Stimulated activated CD4-positive, alpha-beta T cell treated with anti-CD3 and anti-CD28 coated beads, Interleukin-4, amount 100 ng/mL, for 1 hour (primary cell): ENCODE data around the gene PRUNE1.

ENCODE experiments used
- DNase-seq: peaks from one replicate; pipeline ENCODE4 v3.0.0-alpha.2; 2020

PRUNE1 gene

GRCh38 chr1:151007853-151008243 is 401 bp upstream of the PRUNE1 start:
- DNase-seq = no peak

GRCh38 chr1:151009206-151009587 is 948 bp downstream of the PRUNE1 start:
- no peak for DNase-seq

- no peak for DNase-seq
Measured at GRCh38 chr1:151009674-151010345, 1.6 kb downstream of the PRUNE1 start.

- no peak for DNase-seq
Measured at GRCh38 chr1:151010346-151010726, 2.1 kb downstream of the PRUNE1 start.

GRCh38 chr1:151011154-151011850 is 3.1 kb downstream of the PRUNE1 start:
- DNase-seq = no peak

GRCh38 chr1:151012684-151013471 is 4.6 kb downstream of the PRUNE1 start:
- DNase-seq = no peak

GRCh38 chr1:151013518-151013917 is 5.3 kb downstream of the PRUNE1 start:
- DNase-seq = no peak

- DNase-seq = peak; percentile 82
Measured at GRCh38 chr1:151024540-151025146, 16.4 kb downstream of the PRUNE1 start.

GRCh38 chr1:151026460-151026859 is 18.2 kb downstream of the PRUNE1 start:
- DNase-seq = no peak

GRCh38 chr1:151032164-151032563 is 23.9 kb downstream of the PRUNE1 start:
- no peak for DNase-seq

GRCh38 chr1:151035167-151035566 is 26.9 kb downstream of the PRUNE1 start:
- no peak for DNase-seq

- DNase-seq = no peak
Measured at GRCh38 chr1:151036356-151036755, 28.1 kb downstream of the PRUNE1 start, which contains the start of gene BNIPL. TSS of gene BNIPL (plus strand) at chr1:151036586. CDS start at chr1:151036726, 140 bp downstream.

GRCh38 chr1:151037032-151037431 is 28.8 kb downstream of the PRUNE1 start:
- DNase-seq = no peak

- DNase-seq = no peak
Measured at GRCh38 chr1:151039521-151039920, 31.3 kb downstream of the PRUNE1 start.

- DNase-seq = no peak
Measured at GRCh38 chr1:151043163-151043562, 34.9 kb downstream of the PRUNE1 start.

- DNase-seq = peak; percentile 63
Measured at GRCh38 chr1:151047591-151047924, 39.3 kb downstream of the PRUNE1 start, which contains the start of gene C1orf56. TSS of gene C1orf56 (plus strand) at chr1:151047751. CDS start at chr1:151047848, 97 bp downstream.

GRCh38 chr1:151047925-151048644 is 39.8 kb downstream of the PRUNE1 start:
- DNase-seq = peak; percentile 53

GRCh38 chr1:151048645-151049032 is 40.4 kb downstream of the PRUNE1 start:
- no peak for DNase-seq

GRCh38 chr1:151049458-151049857 is 41.2 kb downstream of the PRUNE1 start:
- DNase-seq = no peak

- DNase-seq = no peak
Measured at GRCh38 chr1:151050051-151050688, 41.9 kb downstream of the PRUNE1 start.

- DNase-seq = no peak
Measured at GRCh38 chr1:151051356-151052009, 43.2 kb downstream of the PRUNE1 start.
